Pancreas (tissue), 10 donors: Measurements from ENCODE around the gene TEKTIP1. TPM values are rescaled to one million over a fixed set of nuclear protein-coding genes. Genes with fewer than 3 reads are reported as not detected.

ENCODE experiments used
- ATAC-seq, 4 donors: fragments of 200-7000 bp; cut with Tn5 transposase; one replicate each; pipeline versions ENCODE4 v1.8.0 to v1.9.1; 2020; ENCODE audit warnings: mild to moderate bottlenecking in 4 of 4, moderate library complexity in 4 of 4
- DNase-seq, 6 donors: peaks; one replicate each; pipeline ENCODE4 v3.0.0-alpha.2; 2020
- FAIRE-seq: peaks from 2 replicates; lab custom pipeline; 2012; peaks lifted over from hg19 to GRCh38; lab: Jason Lieb, UNC
- H3K27ac ChIP-seq, 4 donors: fragments of 200-600 bp; sonication (generic); 1 replicate in 3 of 4; 2 replicates in 1 of 4; pipeline versions ENCODE4 v1.5.0 to v1.8.0; 2020
- H3K27me3 ChIP-seq, 4 donors: fragments of 200-600 bp; one replicate each; pipeline ENCODE4 v1.8.0; 2021
- H3K36me3 ChIP-seq, 3 donors: fragments of 200-600 bp; sonication (generic) in 1 of 3; one replicate each; pipeline versions ENCODE4 v1.5.0 to v1.8.0; 2020 to 2021
- H3K4me1 ChIP-seq, 3 donors: fragments of 200-600 bp; one replicate each; pipeline ENCODE4 v1.8.0; 2021
- H3K4me3 ChIP-seq, 4 donors: fragments of 200-600 bp; sonication (generic) in 2 of 4; one replicate each; pipeline versions ENCODE4 v1.5.0 to v1.8.0; 2020 to 2021
- H3K9me3 ChIP-seq, 4 donors: fragments of 200-600 bp; one replicate each; pipeline ENCODE4 v1.8.0; 2021
- CTCF ChIP-seq, 4 donors: fragments of 200-600 bp; sonication (generic) in 3 of 4; IDR thresholded peaks; one replicate each; pipeline versions ENCODE4 v1.5.0 to v1.8.0; 2021; ENCODE audit warnings: antibody characterized with exemption in 4 of 4
- WGBS, 2 donors: extraction: QIAGEN DNeasy Blood & Tissue Kit; methylation state at CpG; one replicate each; pipeline ENCODE4 v1.1.7; 2013; 5-methylcytosine and 5-hydroxymethylcytosine counted together
- intact Hi-C, 3 donors: fragments of 100-400 bp; cut with DNase I; formaldehyde crosslinking; loops; one replicate each; pipeline versions ENCODE4 v1.11.1 to v1.14.2; 2022
- polyA plus RNA-seq, 2 donors: library from polyadenylated mRNA; stranded (reverse); fragments of 200-250 nt; gene quantifications; one replicate each; pipeline ENCODE4 v1.2.3, GENCODE V29; 2013
- total RNA-seq, 6 donors: library from RNA; stranded (reverse); fragmentation: NEBNext Ultra II Directional in 4 of 6; extraction: Animal tissue kit (Norgen Biotek cat#: 25700) in 4 of 6; gene quantifications; one replicate each; pipeline versions ENCODE4 v1.2.1 to v1.2.4, GENCODE V29; 2021 to 2023
- donor health status: healthy with polysubstance abuse.
- donor health status: DM: no; HTN: no; CAD: no; lungs with moderate emphysema.
- donor health status: DM: no; HTN: no; CAD: no.
- donor health status: control.
- donor health status: control.
- donor health status: Bipolar disorder and iron deficiency.
- donor health status: DM: yes; HTN: yes; CAD: no.
- donor health status: DM: no; HTN: no; CAD: no.
- donor health status: DM: no; HTN: no; CAD: no.
- donor health status: DM: yes; HTN: yes; CAD: no.

The TEKTIP1 gene
- total and polyA plus RNA-seq, 8 donors: 0.73 to 5.6 (median 2.3) TPM

GRCh38 chr19:3572855-3573161, 33.8 kb downstream of the TEKTIP1 start, which contains the start of gene HMG20B:
HMG20B (plus strand) TSS chr19:3572944; CDS start chr19:3573310, 366 bp downstream.
- H3K36me3 ChIP-seq: no peaks in the 10 kb centered on the region
- DNase-seq: no peak
- peak within 1 kb of the TSS in 3 of 4 donors; percentile 48 to 68 (median 66) for H3K27ac ChIP-seq
- peak within 1 kb of the TSS; percentile 83 to 96 (median 92) for H3K4me3 ChIP-seq
- H3K27me3 ChIP-seq: no peaks in the 10 kb centered on the region
- no peak for FAIRE-seq
- 1 to 2% methylated on average over 17 to 30 of the region's 30 CpGs for WGBS, 2 donors
- intact Hi-C loops: no loop called here
- no peaks in the 10 kb centered on the region for H3K4me1 ChIP-seq
- no peak for TF ChIP-seq CTCF (IDR thresholded peaks at IDR 0.05)
- no peak for ATAC-seq
- no peaks in the 10 kb centered on the region for H3K9me3 ChIP-seq

GRCh38 chr19:3573162-3573857, 34.3 kb downstream of the TEKTIP1 start:
- intact Hi-C loops: no loop called here

GRCh38 chr19:3573858-3574637, 35.1 kb downstream of the TEKTIP1 start:
- H3K9me3 ChIP-seq: no peaks in the 10 kb centered on the region
- no peaks in the 10 kb centered on the region for H3K4me1 ChIP-seq
- peak; percentile 70 to 94 (median 82) for DNase-seq
- intact Hi-C loops: no loop called here
- no peak overlapping the region for H3K27ac ChIP-seq
- ATAC-seq: peak; percentile 5 to 35 (median 23)
- no peak for TF ChIP-seq CTCF (IDR thresholded peaks at IDR 0.05)
- H3K27me3 ChIP-seq: no peaks in the 10 kb centered on the region
- peak overlapping the region; percentile 83 to 96 (median 92) for H3K4me3 ChIP-seq
- no peak for FAIRE-seq
- 64 to 73% methylated on average over 50 to 55 of the region's 55 CpGs for WGBS, 2 donors
- H3K36me3 ChIP-seq: no peaks in the 10 kb centered on the region

More at GRCh38 chr19:3573162-3573857, 34.3 kb downstream of the TEKTIP1 start:
- Histone ChIP-seq H3K27ac (peak overlapping the region in 3 of 4 donors; percentile 48 to 68 (median 66)), H3K4me3 (peak overlapping the region; percentile 83 to 96 (median 92)), H3K27me3 (no peaks in the 10 kb centered on the region), H3K36me3 (no peaks in the 10 kb centered on the region), H3K4me1 (no peaks in the 10 kb centered on the region), H3K9me3 (no peaks in the 10 kb centered on the region)
- TF ChIP-seq CTCF (IDR thresholded peaks at IDR 0.05): no peak
- FAIRE-seq: no peak
- peak; percentile 5 to 23 (median 18) for ATAC-seq
- 1 to 2% methylated on average over 47 to 60 of the region's 60 CpGs for WGBS, 2 donors
- peak in 3 of 6 donors; percentile 43 to 86 (median 72) for DNase-seq

- H3K27me3 ChIP-seq: no peaks in the 10 kb centered on the region
- H3K9me3 ChIP-seq: no peaks in the 10 kb centered on the region
- WGBS, 2 donors: 88 to 90% methylated on average over 19 of the region's 19 CpGs
- FAIRE-seq: no peak
- no peak overlapping the region for H3K4me3 ChIP-seq
- H3K36me3 ChIP-seq: no peaks in the 10 kb centered on the region
- no peak for ATAC-seq
- DNase-seq: peak in 2 of 6 donors; percentile 12 to 50
- no peak overlapping the region for H3K27ac ChIP-seq
- intact Hi-C loops: no loop called here
- no peak for TF ChIP-seq CTCF (IDR thresholded peaks at IDR 0.05)
- no peaks in the 10 kb centered on the region for H3K4me1 ChIP-seq
These were observed 36.3 kb downstream of the TEKTIP1 start for GRCh38 chr19:3575260-3575741.
